HepG2 (cell line): ENCODE measurements around the gene C4B.

ENCODE experiments used
- ASH2L ChIP-seq: fragments of 300-600, 200-600 bp; sonication (generic); IDR thresholded peaks from 2 replicates; pipeline ENCODE4 v1.7.0; 2017; ENCODE audit warnings: low read depth, mild to moderate bottlenecking, moderate library complexity, mixed read lengths, low read length; ENCODE audit not compliant: insufficient read length
- KDM5B ChIP-seq: sonication (generic); formaldehyde crosslinking; IDR thresholded peaks from 2 replicates; pipeline ENCODE4 v1.4.0; 2020; ENCODE audit warnings: missing genetic modification reagents, mild to moderate bottlenecking, borderline replicate concordance
- NFYB ChIP-seq: sonication (generic); formaldehyde crosslinking; IDR thresholded peaks from 2 replicates; pipeline ENCODE4 v1.4.0; 2020; ENCODE audit warnings: missing genetic modification reagents
- POLR2A ChIP-seq, 2 experiments: IDR thresholded peaks; 2 replicates each; pipeline ENCODE4 v1.6.1; 2011; ENCODE audit warnings: low read depth in 2 of 2, low read length in 2 of 2, mild to moderate bottlenecking in 1 of 2, moderate library complexity in 1 of 2; ENCODE audit not compliant: insufficient read depth in 1 of 2
- RXRA ChIP-seq: sonication (generic); formaldehyde crosslinking; IDR thresholded peaks from 2 replicates; pipeline ENCODE4 v1.5.1; 2020; ENCODE audit warnings: missing genetic modification reagents
- SP1 ChIP-seq, 2 experiments: fragments of 450-650 bp in 1 of 2; sonication (generic) in 1 of 2; formaldehyde crosslinking in 1 of 2; IDR thresholded peaks; 2 replicates each; pipeline versions ENCODE4 v1.4.0 to v1.6.1; 2016 to 2020; ENCODE audit warnings: missing genetic modification reagents in 1 of 2
- TAF1 ChIP-seq: sonication (generic); formaldehyde crosslinking; IDR thresholded peaks from 2 replicates; pipeline ENCODE4 v1.4.0; 2020; ENCODE audit warnings: missing genetic modification reagents
- ZNF136 ChIP-seq: sonication (generic); formaldehyde crosslinking; IDR thresholded peaks from 2 replicates; pipeline ENCODE4 v1.8.1; 2022; ENCODE audit warnings: low read depth, mild to moderate bottlenecking, moderate library complexity, missing genetic modification reagents
- ZNF274 ChIP-seq: sonication (generic); formaldehyde crosslinking; IDR thresholded peaks from 2 replicates; pipeline ENCODE4 v1.5.1; 2020; ENCODE audit warnings: mild to moderate bottlenecking, missing genetic modification reagents
- ZNF639 ChIP-seq: conservative IDR thresholded peaks from 2 replicates; pipeline ENCODE4 v1.6.1; 2018; ENCODE audit warnings: missing genetic modification reagents
- ZSCAN9 ChIP-seq: IDR thresholded peaks from 2 replicates; pipeline ENCODE4 v1.6.1; 2016; ENCODE audit warnings: borderline replicate concordance
- TF ChIP-seq, protein P1 (sequence below): sonication (generic); formaldehyde crosslinking; IDR thresholded peaks from 2 replicates; pipeline ENCODE4 v1.4.0; 2020; ENCODE audit warnings: missing genetic modification reagents
- TF ChIP-seq, protein P2 (sequence below): sonication (generic); formaldehyde crosslinking; IDR thresholded peaks from 2 replicates; pipeline ENCODE4 v1.5.0; 2020; ENCODE audit warnings: mild to moderate bottlenecking, missing genetic modification reagents, moderate library complexity

DNA sequence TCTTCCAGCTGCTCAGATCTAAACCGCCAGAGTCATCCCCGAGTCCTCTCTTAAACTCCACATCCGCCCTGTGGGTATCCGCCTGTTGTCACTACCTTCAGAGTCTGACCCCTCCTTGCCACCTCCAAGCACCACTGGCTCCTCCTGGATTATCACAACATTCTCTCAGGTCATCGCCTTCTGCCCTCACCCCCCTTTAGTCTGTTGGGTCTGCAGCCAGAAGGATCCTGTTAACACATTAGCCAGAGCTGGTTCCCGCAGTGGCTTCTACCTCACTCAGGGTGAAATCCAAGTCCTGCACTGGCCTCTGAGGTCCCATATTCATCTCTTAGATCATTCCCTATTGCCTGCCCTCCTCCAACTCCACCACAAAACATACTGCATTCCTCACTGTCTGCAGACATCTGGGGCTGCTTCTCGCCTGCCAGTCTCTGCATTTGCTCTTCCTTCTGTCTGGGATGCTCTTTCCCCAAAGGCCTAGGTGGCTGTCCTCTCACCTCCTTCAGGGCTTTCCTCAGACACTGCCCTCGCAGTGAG lies 60.5 kb downstream of the C4B start:
- TF ChIP-seq, protein P1, sequence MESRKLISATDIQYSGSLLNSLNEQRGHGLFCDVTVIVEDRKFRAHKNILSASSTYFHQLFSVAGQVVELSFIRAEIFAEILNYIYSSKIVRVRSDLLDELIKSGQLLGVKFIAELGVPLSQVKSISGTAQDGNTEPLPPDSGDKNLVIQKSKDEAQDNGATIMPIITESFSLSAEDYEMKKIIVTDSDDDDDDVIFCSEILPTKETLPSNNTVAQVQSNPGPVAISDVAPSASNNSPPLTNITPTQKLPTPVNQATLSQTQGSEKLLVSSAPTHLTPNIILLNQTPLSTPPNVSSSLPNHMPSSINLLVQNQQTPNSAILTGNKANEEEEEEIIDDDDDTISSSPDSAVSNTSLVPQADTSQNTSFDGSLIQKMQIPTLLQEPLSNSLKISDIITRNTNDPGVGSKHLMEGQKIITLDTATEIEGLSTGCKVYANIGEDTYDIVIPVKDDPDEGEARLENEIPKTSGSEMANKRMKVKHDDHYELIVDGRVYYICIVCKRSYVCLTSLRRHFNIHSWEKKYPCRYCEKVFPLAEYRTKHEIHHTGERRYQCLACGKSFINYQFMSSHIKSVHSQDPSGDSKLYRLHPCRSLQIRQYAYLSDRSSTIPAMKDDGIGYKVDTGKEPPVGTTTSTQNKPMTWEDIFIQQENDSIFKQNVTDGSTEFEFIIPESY: no peak
- TF ChIP-seq ZNF274 (CRISPR knock-in tag) (no peak), ZNF136 (CRISPR knock-in tag) (no peak), KDM5B (CRISPR knock-in tag) (no peak), SP1 (IDR thresholded peaks at IDR 0.05) (no peak), SP1 (CRISPR knock-in tag; IDR thresholded peaks at IDR 0.05) (no peak), TAF1 (CRISPR knock-in tag) (no peak), ASH2L (no peak), NFYB (CRISPR knock-in tag) (no peak), POLR2A (IDR thresholded peaks at IDR 0.05; ENCODE audit: insufficient read depth in 1 of 2, low read depth in 2 of 2, low read length in 2 of 2) (no peak), ZNF639 (CRISPR knock-in tag) (no peak), RXRA (CRISPR knock-in tag) (no peak), ZSCAN9 (CRISPR knock-in tag) (no peak)
- TF ChIP-seq, protein P2, sequence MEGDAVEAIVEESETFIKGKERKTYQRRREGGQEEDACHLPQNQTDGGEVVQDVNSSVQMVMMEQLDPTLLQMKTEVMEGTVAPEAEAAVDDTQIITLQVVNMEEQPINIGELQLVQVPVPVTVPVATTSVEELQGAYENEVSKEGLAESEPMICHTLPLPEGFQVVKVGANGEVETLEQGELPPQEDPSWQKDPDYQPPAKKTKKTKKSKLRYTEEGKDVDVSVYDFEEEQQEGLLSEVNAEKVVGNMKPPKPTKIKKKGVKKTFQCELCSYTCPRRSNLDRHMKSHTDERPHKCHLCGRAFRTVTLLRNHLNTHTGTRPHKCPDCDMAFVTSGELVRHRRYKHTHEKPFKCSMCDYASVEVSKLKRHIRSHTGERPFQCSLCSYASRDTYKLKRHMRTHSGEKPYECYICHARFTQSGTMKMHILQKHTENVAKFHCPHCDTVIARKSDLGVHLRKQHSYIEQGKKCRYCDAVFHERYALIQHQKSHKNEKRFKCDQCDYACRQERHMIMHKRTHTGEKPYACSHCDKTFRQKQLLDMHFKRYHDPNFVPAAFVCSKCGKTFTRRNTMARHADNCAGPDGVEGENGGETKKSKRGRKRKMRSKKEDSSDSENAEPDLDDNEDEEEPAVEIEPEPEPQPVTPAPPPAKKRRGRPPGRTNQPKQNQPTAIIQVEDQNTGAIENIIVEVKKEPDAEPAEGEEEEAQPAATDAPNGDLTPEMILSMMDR (CRISPR knock-in tag): no peak
